Duodenal mucosa (tissue), 2 donors: ENCODE measurements around the gene ITIH3.

ENCODE experiments used
- H3K27ac ChIP-seq: one replicate; pipeline ENCODE4 v1.7.0; 2013; ENCODE audit warnings: low read depth, low read length
- H3K27me3 ChIP-seq, 2 donors: one replicate each; pipeline ENCODE4 v1.7.0; 2013; ENCODE audit warnings: low read length in 2 of 2, control low read depth in 1 of 2; ENCODE audit not compliant: insufficient read depth in 2 of 2, control insufficient read depth in 1 of 2
- H3K36me3 ChIP-seq, 2 donors: one replicate each; pipeline ENCODE4 v1.7.0; 2013; ENCODE audit warnings: low read length in 2 of 2, control low read depth in 1 of 2; ENCODE audit not compliant: insufficient read depth in 2 of 2, control insufficient read depth in 1 of 2
- H3K4me1 ChIP-seq, 2 donors: one replicate each; pipeline ENCODE4 v1.7.0; 2013; ENCODE audit warnings: low read length in 2 of 2, control low read depth in 1 of 2; ENCODE audit not compliant: insufficient read depth in 2 of 2, control insufficient read depth in 1 of 2
- H3K4me3 ChIP-seq, 2 donors: one replicate each; pipeline ENCODE4 v1.7.0; 2013; ENCODE audit warnings: low read length in 2 of 2, low read depth in 1 of 2
- H3K9ac ChIP-seq, 2 donors: one replicate each; pipeline ENCODE4 v1.7.0; 2013; ENCODE audit warnings: low read length in 2 of 2, low read depth in 1 of 2
- H3K9me3 ChIP-seq, 2 donors: one replicate each; pipeline ENCODE4 v1.7.0; 2013; ENCODE audit warnings: low read length in 2 of 2, control low read depth in 1 of 2; ENCODE audit not compliant: control insufficient read depth in 1 of 2

Gene ITIH3, protein sequence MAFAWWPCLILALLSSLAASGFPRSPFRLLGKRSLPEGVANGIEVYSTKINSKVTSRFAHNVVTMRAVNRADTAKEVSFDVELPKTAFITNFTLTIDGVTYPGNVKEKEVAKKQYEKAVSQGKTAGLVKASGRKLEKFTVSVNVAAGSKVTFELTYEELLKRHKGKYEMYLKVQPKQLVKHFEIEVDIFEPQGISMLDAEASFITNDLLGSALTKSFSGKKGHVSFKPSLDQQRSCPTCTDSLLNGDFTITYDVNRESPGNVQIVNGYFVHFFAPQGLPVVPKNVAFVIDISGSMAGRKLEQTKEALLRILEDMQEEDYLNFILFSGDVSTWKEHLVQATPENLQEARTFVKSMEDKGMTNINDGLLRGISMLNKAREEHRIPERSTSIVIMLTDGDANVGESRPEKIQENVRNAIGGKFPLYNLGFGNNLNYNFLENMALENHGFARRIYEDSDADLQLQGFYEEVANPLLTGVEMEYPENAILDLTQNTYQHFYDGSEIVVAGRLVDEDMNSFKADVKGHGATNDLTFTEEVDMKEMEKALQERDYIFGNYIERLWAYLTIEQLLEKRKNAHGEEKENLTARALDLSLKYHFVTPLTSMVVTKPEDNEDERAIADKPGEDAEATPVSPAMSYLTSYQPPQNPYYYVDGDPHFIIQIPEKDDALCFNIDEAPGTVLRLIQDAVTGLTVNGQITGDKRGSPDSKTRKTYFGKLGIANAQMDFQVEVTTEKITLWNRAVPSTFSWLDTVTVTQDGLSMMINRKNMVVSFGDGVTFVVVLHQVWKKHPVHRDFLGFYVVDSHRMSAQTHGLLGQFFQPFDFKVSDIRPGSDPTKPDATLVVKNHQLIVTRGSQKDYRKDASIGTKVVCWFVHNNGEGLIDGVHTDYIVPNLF

GRCh38 chr3:52794612-52795099, at the start of gene ITIH3:
Gene ITIH3, plus strand, starts transcription at chr3:52794796. Its CDS starts 8 bp downstream, at chr3:52794804.
- H3K4me3 ChIP-seq, result no peak within 1 kb of the TSS
- H3K9me3 ChIP-seq, result no peaks in the 10 kb centered on the region
- H3K36me3 ChIP-seq, result no peaks in the 10 kb centered on the region
- H3K27me3 ChIP-seq, result no peaks in the 10 kb centered on the region
- no peak within 1 kb of the TSS for H3K27ac ChIP-seq
- no peak within 1 kb of the TSS for H3K9ac ChIP-seq
- no peaks in the 10 kb centered on the region for H3K4me1 ChIP-seq

GRCh38 chr3:52752045-52752660, 42.4 kb upstream of the ITIH3 start:
- H3K27ac ChIP-seq, result no peak overlapping the region

DNA sequence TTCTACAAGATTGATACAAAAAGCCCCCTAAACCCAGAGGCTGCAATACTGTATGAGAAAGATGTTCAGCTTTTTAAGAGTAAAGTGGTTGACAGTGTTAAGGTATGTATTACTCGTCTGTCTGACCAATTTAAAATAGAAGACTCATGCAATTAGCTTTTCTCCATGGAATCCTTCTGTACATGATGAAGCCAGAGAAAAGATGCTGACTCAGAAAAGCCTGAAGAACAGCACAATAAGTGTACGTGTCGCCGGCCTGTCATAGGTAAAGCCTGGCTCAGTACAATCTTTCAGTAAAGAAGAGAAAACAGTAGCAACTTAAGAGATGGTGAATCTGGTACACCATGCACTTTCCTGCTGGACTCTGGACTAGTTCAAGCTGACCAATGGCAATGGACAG, 40.2 kb upstream of the ITIH3 start:
- no peaks in the 10 kb centered on the region for H3K4me1 ChIP-seq
- H3K27ac ChIP-seq, result no peak overlapping the region
- no peak overlapping the region for H3K4me3 ChIP-seq
- no peaks in the 10 kb centered on the region for H3K27me3 ChIP-seq
- no peak overlapping the region for H3K9ac ChIP-seq
- no peaks in the 10 kb centered on the region for H3K9me3 ChIP-seq
- H3K36me3 ChIP-seq, result peaks cover 5 to 62% of the 10 kb centered on the region in 2 donors

More at GRCh38 chr3:52752045-52752660, 42.4 kb upstream of the ITIH3 start:
- peaks cover 5 to 55% of the 10 kb centered on the region in 2 donors for H3K36me3 ChIP-seq
- H3K9me3 ChIP-seq, result no peaks in the 10 kb centered on the region
- H3K4me1 ChIP-seq, result no peaks in the 10 kb centered on the region
- no peak overlapping the region for H3K4me3 ChIP-seq
- H3K9ac ChIP-seq, result no peak overlapping the region
- no peaks in the 10 kb centered on the region for H3K27me3 ChIP-seq

- H3K27me3 ChIP-seq, result no peaks in the 10 kb centered on the region
- H3K4me1 ChIP-seq, result no peaks in the 10 kb centered on the region
- no peak overlapping the region for H3K9ac ChIP-seq
- no peak overlapping the region for H3K4me3 ChIP-seq
- no peak overlapping the region for H3K27ac ChIP-seq
- H3K9me3 ChIP-seq, result no peaks in the 10 kb centered on the region
- peaks cover 5 to 57% of the 10 kb centered on the region in 2 donors for H3K36me3 ChIP-seq
Measured at GRCh38 chr3:52756141-52756540, 38.5 kb upstream of the ITIH3 start.

GRCh38 chr3:52763466-52763865, 31.1 kb upstream of the ITIH3 start:
- Histone ChIP-seq H3K27me3 (no peaks in the 10 kb centered on the region), H3K36me3 (peaks cover 5 to 57% of the 10 kb centered on the region in 2 donors), H3K4me3 (no peak overlapping the region), H3K9me3 (no peaks in the 10 kb centered on the region), H3K9ac (no peak overlapping the region), H3K4me1 (no peaks in the 10 kb centered on the region), H3K27ac (no peak overlapping the region)

DNA sequence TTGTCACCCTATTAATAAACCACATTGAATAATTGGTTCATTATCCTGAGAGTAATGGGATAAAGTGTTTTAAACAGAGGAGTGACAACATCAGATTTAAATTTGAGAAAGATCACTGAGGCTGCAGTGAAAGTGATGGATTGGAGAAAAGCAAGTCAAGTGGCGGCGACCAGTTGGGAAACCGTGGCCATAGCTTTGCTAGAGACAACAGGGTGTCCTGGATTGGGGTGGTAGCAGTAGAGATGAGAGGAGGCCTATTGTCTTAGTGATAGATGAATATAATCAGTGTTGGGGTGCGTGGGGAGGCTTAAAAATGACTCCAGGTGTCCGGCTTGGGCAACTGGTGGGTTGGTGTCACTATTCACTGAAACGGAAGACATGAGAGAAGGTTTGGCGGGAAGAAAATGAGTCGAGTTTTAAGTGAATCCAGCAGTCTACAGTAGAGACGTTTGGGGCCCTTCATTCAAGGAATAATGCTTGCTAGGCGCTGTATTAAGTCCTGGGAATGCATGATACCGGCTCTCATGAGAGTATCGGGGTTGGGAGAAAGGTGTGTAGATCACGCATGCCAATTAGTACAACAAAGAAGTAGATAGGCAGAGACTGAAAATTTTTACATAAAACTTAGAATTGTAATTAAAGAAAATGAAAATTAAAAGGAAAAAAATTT, 24.7 kb upstream of the ITIH3 start:
- H3K9ac ChIP-seq, result peak overlapping the region; percentile 54 to 83
- peaks cover 11 to 18% of the 10 kb centered on the region in 2 donors for H3K4me1 ChIP-seq
- peak overlapping the region; percentile 83 to 98 for H3K4me3 ChIP-seq
- no peak overlapping the region for H3K27ac ChIP-seq
- H3K36me3 ChIP-seq, result peaks cover 0 to 17% of the 10 kb centered on the region in 2 donors
- H3K27me3 ChIP-seq, result no peaks in the 10 kb centered on the region
- H3K9me3 ChIP-seq, result no peaks in the 10 kb centered on the region

DNA sequence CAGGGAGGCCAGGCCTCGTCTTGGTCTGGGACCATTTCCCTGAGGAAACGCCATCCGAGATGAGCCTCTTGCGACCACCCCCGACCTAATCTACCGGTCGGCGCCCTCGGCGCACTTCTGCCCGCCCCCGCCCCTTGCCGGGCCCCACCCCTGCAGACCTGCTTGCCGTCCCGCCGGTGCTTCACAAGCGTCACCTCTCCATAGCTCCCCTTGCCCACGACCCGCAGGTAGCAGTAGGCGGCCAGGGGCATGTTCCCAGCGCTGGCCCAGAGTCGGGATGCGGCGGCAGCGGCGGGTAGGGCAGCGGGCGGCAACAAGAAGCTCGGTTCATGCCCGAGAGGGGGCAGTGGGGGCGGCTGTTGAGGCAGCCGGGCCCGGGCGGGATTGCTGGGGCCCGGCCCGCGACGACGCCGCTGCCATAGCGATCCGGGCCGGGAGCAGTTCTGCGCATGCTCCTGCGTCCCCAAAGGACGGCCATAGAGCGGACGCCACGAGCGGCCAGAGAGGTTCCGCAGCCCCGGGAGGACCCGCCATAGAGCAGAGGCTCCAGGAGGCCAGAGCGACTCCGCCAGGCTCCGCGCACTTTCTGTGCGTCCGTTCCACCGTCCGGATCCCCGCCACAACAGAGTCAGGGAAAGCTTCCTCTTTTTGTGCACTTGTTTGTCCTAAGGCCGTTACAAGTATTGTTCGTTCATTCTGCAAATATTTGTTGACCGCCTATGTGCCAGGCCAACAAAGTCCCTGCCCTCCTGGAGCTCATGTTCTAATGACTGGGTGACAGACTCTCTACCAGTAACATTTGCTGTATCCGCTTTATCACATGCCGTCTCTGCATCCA, 23.9 kb upstream of the ITIH3 start, which contains the start of gene NEK4:
TSS of gene NEK4 (minus strand) at position 445 of the 838 bp plus-strand sequence. CDS start at position 251, 194 bp downstream.
- Histone ChIP-seq H3K9ac (peak within 1 kb of the TSS; percentile 73 to 83), H3K4me3 (peak within 1 kb of the TSS; percentile 83 to 98), H3K27ac (peak within 1 kb of the TSS; percentile 41), H3K36me3 (peaks cover 0 to 9% of the 10 kb centered on the region in 2 donors), H3K27me3 (no peaks in the 10 kb centered on the region), H3K4me1 (peaks cover 18 to 19% of the 10 kb centered on the region in 2 donors), H3K9me3 (no peaks in the 10 kb centered on the region)

DNA sequence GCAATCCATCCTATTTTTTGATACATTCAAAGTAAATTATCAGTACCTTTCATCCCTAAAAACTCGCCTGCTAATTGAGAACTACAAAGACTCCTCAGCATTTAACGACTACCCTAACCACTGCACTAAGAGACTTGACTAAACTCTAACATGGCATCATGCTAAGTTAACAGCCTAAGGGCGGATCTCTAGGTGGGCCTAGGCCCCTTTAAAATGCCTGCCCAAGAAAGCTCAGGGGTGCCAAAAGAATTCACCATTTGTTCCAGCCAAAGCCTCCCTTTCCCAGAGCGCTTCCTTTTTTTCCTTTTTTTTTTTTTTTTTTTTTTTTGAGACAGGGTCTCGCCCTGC, 23.3 kb upstream of the ITIH3 start:
- Histone ChIP-seq H3K4me3 (peak overlapping the region; percentile 83 to 98), H3K4me1 (peaks cover 18 to 21% of the 10 kb centered on the region in 2 donors), H3K9ac (peak overlapping the region; percentile 73 to 83), H3K9me3 (no peaks in the 10 kb centered on the region), H3K36me3 (peaks cover 0 to 3% of the 10 kb centered on the region in 2 donors), H3K27me3 (no peaks in the 10 kb centered on the region), H3K27ac (no peak overlapping the region)

DNA sequence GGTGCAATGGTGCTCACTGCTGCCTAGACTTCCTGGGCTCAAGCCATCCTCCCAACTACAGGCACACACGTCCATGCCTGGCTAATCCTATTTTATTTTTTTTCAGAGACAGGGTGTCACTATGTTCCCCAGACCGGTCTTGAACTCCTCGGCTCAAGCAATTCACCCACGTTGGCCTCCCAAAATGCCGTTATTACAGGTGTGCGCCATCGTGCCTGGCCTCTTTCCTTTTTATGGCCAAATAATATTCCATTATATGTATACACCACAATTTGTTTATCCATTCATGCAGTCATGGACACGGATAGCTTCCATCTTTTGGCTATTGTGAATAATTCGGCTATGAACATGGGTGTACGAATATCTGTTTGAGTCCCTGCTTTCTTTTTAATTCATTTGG, 22.9 kb upstream of the ITIH3 start:
- no peak overlapping the region for H3K9ac ChIP-seq
- H3K27me3 ChIP-seq, result no peaks in the 10 kb centered on the region
- H3K27ac ChIP-seq, result no peak overlapping the region
- H3K9me3 ChIP-seq, result no peaks in the 10 kb centered on the region
- peaks cover 18 to 21% of the 10 kb centered on the region in 2 donors for H3K4me1 ChIP-seq
- peaks cover 0 to 3% of the 10 kb centered on the region in 2 donors for H3K36me3 ChIP-seq
- no peak overlapping the region for H3K4me3 ChIP-seq
